NOMO-1 treated with DMSO at 0.1 percent for 48 hours (cell line): ENCODE data around the gene PHF10.
A peak's percentile ranks its signal among the peaks of the same experiment; 100 is the strongest.
"Not testable (repeated sequence)": the region's sequence is repeated elsewhere in the genome, so short reads cannot be mapped to it uniquely, and the experiment has no call there.

ENCODE experiments used
- DNase-seq: peaks from one replicate; lab custom pipeline; 2025; ENCODE audit not compliant: unreplicated experiment; lab: John Stamatoyannopoulos, UW

Gene PHF10

DNA sequence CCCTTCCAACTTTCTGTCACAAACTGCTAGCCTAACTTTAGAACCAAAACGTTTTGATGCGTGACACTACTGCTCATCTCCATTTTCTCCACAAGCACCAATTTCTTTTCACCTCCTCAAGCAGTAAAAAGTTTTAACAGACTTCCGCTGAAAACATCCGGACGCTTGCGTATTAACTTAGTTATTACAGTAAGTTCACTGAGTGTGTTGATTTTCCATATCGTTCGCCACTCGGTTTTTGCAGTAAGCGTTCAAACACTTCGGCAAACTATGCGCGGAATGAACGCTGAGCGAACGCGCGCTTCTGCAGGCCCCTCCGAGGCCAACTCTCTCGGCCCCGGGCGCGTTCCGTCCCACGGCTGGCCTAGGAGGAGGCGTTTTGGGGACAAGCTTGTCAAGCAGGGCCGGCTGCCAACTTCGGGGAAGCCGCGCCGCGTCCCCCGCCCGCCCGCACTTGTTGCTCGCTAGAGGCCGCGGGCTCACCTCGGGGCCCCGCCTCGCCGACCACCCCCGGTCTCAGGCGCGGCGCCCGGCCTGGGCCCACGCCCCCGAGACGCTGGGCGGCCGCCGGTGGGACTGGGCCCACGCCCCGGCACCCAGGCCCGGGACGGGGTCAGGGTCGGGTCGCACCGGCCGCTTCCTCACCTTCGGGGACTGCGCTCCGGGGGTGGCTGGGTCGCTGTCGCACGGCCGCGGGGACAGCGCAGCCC is 945 bp downstream of the PHF10 start:
- peak; percentile 44 for DNase-seq

DNA sequence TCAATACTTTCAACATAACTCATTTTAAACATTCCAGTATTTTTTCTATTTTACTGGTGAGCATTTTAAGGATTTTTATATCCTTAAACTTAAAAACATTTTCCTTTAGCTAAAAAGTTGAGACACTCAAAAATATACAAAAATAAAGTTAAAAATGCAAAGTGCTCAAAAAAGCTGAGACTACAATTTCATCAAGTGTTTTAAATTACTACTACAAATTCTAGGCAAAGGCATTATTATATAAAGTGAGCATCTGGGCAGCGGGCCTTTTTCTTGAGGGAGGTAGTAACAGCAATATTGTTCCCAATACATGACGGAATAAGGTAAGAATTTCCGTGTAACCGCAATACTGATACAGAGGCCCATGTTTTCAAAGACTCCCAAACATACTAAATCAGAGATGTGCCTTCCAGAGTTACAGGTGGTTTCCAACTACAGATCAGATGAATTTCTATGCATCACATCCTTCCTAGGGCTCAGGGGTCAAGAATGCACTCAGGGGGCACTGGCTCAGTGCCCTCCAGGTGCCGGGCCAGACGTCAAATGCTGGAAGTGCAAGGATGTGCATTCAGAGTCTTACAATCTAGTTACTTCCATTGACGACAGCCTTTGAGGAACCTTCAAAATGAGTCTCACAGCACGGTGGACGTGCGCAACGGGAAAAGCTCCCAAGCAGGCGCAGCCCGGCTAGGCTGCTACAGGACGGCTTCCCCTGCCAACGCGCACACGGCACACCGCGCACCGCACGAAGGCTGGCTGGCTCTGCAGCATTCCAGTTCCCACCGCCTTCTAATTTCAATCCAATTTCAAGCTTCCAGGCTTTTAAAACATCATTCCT is 1.7 kb downstream of the PHF10 start:
- peak; percentile 47 for DNase-seq

DNA sequence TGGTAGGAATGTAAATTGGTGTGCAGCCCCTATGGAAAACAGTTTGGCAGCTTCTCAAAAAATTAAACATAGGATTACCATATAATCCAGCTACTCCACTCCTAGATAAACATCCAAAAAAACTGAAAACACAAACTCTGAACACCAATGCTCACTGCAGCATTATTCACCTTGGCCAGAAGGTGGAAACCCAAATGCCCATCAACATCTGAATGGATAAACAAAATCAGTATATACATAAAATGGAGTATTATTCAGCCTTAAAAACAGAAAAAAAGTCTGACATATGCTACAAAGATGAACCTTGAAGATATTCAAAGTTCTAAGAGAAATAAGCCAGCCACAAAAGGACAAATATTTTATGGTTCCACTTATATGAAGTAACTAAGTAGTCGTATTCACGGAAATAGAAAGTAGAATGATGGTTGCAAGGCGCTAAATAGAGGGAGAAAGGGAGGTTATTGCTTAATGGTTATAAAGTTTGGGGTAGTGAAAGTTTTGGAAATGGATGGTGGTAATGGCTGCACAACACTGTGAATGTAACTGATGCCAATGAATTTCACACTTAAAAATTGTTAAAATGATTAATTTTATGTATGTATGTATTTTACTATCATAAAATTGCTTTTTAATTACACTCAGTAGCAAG is 4.0 kb downstream of the PHF10 start:
- peak; percentile 60 for DNase-seq

- no peak for DNase-seq
Measured at GRCh38 chr6:169719117-169719516, 5.2 kb downstream of the PHF10 start.

GRCh38 chr6:169714595-169714994 is 9.7 kb downstream of the PHF10 start:
- DNase-seq, result no peak

- no peak for DNase-seq
Measured at GRCh38 chr6:169714178-169714577, 10.1 kb downstream of the PHF10 start.

DNA sequence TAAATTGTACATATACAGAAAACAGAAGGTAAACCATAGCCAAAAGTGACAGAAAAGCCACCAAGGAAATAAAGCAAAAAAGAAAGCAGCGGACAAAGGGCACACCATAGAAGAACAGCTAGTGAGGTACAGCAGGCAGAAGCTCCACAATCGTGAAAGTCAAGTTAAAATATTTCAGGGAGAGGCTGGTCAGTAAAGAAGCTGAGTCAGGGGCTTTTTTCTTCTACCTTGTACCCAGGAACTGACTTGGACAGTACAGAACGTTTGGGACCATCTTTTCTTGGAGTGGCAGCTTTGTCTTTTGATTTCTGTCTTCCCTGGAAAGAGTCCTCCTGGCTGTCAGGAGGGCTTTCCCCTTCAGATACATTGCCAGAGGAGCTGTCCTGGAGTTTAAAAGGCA is 14.3 kb downstream of the PHF10 start:
- DNase-seq, result no peak

DNA sequence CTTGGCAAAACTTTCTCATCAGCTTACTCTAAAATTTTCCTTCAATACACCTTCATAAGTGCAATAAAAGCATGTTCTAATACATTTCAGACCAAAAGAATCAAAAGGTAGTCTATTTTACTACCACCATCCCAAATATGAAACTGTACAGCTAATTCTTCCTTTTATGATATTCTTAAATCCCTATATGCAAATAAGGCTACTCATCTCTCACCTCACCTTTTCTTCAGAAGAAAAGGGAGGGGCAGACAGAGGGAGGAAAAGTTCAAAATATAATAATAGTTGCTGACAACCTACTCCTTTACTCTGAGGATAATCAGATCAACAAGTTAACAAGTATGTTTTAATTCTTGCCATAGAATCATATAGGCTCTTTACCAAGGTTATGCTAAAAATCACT is 15.0 kb downstream of the PHF10 start:
- DNase-seq, result no peak

DNA sequence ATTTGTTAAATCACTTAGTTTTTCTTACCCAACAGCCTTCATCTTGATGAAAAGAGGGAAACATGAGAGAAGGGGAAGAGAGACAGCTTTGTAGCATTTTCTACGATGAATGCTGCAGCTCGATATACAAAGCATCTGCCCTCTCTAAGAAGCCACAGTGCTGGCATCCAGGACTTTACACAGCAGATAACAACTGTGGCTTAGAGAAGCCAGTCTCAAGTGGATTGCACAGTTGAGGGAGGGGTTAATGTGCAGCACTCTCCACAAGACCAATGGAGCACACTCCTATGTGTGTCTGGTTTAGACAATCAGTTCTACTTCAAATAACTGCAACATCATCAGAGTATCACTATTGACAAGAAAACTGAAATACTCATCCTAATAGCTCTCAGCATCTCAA is 16.5 kb downstream of the PHF10 start:
- no peak for DNase-seq

GRCh38 chr6:169702840-169703246 is 21.5 kb downstream of the PHF10 start:
- no peak for DNase-seq

- DNase-seq, result peak; percentile 89
Measured at GRCh38 chr6:169701954-169702839, 22.1 kb downstream of the PHF10 start, which contains the start of the genes C6orf120 and WDR27. Gene C6orf120 (plus strand): TSS chr6:169702126. CDS start chr6:169702460, 334 bp downstream. Gene WDR27 (minus strand): TSS chr6:169702029. CDS start chr6:169689005, 13,024 bp downstream.

GRCh38 chr6:169701311-169701953 is 22.9 kb downstream of the PHF10 start:
- no peak for DNase-seq

GRCh38 chr6:169700296-169700695 is 24.0 kb downstream of the PHF10 start:
- DNase-seq, result peak; percentile 75

DNA sequence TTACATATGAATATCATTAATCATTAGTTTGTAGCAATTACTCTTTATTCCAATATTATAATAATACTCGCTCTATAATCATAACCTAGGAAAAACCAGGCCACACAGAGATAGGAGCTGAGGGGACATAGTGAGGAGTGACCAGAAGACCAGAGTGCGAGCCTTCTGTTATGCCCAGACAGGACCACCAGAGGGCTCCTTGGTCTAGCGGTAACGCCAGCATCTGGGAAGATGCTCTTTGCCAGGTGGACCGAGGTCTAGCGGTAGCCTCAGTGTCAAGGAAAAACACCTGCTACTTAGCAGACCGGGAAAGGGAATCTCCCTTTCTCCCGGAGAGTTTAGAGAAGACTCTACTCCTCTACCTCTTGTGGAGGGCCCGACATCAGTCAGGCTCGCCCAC is 27.2 kb downstream of the PHF10 start:
- DNase-seq, result not testable (repeated sequence)

DNA sequence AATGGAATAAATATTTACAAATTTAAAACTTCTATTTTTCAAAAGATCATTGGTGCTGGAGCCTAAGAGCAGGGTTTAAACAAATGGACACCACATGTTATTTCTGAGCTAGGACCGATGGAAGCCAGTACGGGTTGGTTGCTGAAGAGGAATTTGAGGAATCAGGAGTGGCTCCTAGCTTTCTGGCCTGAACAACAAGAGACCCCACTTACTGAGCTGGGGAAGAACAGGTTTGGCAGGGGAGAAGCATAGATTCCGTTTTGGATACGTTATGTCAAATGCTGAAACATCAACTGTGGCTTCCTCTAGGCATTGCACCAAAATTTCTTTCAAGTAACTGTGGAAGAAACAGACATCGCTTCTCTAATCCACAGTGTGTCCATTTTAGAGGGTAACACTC is 29.2 kb downstream of the PHF10 start:
- no peak for DNase-seq

- no peak for DNase-seq
Measured at GRCh38 chr6:169692516-169692915, 31.8 kb downstream of the PHF10 start.

DNA sequence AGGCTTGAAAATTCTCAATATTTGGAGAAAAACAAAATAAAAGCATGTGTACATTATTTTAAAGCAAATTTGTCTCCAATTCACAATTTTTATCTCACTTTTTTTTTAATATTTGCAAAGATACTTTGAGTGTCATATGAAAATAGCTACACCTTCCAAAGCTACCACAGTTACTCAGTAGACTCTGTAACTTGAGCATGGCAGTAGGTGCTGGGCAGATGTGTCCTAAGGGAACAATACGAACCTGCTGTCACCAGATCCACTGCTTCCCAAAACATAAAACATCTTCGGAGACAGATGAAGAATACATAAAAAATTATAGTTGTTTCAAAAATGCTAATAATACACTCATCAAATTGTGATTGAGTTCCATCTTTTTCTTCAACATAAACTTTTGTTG is 33.0 kb downstream of the PHF10 start:
- no peak for DNase-seq

DNA sequence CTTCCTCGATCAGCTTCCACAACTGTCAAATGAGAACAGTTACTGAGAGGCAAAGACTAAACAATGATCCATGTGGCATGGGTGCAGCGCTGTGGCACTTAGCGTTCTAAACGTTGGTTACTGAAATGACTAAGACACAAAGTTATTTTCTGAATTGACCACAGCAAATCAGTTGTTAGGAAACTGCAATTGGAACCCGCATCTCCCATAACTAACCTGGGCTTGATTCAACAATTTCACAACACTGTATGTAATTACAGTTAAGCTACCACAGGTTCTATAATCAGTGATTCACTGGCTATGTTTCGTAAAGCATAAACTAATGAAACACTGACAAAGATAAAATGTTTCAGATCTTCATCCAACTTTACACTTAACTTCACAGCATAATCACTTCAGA is 35.0 kb downstream of the PHF10 start:
- peak; percentile 92 for DNase-seq

DNA sequence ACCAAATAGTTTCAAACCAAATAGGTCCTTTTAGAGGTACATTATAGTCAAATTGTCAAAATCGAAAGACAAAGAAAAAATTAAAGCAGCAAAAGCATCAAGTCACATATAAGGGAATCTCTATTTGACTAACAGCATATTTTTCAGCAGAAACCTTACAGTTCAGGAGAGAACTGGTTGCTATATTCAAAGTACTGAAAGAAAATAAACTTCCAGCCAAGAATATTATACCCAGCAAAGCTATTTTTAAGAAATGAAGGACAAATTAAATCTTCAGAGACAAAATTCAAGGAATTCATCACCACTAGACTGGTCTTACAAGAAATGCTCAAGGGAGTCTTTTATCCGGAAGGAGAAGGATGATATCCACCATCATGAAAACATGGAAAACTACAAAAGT is 38.4 kb downstream of the PHF10 start:
- no peak for DNase-seq

DNA sequence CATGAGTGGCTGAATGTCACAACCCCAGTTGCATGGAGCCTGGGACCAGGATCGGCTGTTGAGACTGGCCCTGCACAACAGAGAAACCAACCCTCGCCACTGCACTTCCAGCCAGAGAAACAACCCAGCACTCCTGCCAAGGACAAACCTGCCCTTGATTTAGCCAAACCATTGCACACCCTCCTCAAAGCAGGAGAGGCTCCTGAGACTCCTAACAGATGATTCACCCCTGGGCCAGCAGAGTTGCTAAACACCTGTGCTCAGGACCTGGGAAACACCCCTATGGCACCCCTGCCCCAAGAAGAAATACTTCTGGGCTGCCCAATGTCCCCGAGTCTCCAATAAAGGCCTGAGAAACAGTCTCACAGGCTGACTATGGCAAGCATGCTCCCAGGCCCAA is 40.2 kb downstream of the PHF10 start:
- DNase-seq, result no peak
